GM18517 (cell line): ENCODE data around the gene PRX.
"Not testable (repeated sequence)": the region's sequence is repeated elsewhere in the genome, so short reads cannot be mapped to it uniquely, and the experiment has no call there.

Experiments used
- ATAC-seq: cut with Tn5 transposase; IDR thresholded peaks from one replicate; pipeline ENCODE4 v1.9.1; 2021; ENCODE audit warnings: mild to moderate bottlenecking, moderate library complexity; ENCODE audit not compliant: unreplicated experiment

PRX gene

DNA sequence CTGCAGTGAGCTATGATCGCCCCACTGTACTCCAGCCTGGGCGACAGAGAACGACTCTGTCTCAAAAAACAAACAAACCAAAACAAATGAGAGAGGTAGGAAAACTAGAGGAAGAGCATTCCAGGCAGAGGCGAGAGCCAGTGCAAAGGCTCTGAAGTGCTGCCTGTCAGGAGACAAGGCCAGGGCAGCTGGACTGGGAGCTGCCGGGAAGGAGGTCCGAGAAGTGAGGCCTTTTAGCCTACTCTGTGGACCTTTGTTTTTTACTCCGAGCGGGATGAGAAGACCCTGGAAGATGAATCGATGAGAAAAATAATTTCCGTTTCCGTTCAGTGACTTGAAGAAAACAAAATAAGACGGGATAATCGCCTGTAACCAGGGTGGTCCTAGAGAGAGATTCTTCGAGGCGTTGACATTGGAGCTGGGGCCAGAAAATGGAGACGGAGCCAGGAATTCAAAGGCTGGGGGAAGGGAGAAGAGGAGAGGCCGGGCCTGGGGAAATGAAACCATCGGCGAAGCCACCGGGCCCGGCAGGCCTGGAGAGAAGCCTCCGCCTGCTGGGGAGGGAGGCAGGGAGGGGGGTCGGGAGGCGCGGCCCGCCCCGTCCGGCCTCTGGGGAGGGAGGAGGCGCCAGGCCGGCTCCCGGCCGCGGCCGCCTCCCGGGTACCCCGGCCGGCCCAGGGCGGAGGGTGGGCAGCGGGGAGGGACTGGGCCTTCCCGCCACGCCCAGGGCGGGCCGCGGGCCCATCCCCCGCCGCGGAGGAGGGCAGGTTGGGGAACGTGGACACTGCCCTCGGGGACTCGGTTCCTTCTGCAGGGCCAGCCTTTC lies 20.4 kb upstream of the PRX start:
- ATAC-seq = no peak

DNA sequence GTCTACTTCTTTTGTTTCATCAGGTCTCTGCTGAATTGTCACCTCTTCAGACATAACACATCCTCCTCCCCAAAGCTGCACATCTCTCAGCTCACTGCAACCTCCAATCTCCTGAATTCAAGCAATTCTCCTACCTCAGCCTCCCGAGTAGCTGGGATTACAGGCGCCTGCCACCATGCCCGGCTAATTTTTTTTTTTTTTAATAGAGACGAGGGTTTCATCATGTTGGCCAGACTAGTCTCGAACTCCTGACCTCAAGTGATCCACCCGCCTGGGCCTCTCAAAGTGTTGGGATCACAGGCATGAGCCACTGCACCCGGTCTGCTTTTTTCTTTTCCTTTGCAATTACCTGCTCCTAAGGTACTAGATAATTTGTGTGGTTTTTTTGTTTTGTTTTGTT lies 19.6 kb upstream of the PRX start:
- ATAC-seq = not testable (repeated sequence)

DNA sequence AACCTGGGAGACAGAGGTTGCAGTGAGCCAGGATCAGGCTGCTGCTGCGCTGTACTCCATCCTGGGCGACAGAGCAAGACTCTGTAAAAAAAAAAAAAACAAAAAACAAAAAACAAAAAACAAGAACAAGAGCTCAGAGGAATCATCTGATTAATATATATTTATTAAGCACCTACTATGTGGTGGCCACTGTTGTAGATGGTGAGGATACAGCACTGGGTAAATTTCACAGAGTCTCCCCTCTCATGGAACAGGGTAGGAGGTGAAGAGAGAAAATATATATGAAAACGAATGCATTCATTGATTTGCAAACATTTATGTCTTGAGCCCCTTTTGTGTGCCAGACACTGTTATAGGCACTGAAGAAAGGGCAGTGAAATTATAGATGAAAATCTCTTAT lies 18.5 kb upstream of the PRX start:
- no peak for ATAC-seq

DNA sequence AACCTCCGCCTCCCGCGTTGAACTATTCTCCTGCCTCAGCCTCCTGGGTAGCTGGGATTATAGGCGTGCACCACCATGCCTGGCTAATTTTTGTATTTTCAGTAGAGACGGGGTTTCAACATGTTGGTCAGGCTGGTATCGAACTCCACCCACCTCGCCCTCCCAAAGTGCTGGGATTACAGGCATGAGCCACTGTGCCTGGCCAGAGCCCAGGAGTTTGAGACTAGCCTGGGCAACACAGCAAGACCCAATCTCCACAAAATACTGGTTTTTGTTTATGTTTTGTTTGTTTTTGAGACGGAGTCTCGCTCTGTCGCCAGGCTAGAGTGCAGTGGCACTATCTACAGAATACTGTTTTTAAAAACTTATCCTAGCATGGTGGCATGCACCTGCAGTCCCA lies 17.1 kb upstream of the PRX start:
- ATAC-seq = not testable (repeated sequence)

DNA sequence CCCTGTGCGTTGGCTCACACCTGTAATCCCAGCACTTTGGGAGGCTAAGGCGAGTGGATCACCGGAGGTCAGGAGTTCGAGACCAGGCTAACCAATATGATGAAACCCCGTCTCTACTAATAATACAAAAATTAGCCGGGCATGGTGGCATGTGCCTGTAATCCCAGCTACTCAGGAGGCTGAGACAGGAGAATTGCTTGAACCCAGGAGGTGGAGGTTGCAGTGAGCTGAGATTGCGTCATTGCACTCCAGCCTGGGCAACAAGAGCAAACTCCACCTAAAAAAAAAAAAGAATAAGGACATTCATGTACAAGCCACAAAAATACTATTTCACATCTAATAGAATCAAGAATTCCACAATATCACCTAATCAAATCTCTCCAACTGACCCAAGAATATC lies 15.0 kb upstream of the PRX start:
- not testable (repeated sequence) for ATAC-seq

DNA sequence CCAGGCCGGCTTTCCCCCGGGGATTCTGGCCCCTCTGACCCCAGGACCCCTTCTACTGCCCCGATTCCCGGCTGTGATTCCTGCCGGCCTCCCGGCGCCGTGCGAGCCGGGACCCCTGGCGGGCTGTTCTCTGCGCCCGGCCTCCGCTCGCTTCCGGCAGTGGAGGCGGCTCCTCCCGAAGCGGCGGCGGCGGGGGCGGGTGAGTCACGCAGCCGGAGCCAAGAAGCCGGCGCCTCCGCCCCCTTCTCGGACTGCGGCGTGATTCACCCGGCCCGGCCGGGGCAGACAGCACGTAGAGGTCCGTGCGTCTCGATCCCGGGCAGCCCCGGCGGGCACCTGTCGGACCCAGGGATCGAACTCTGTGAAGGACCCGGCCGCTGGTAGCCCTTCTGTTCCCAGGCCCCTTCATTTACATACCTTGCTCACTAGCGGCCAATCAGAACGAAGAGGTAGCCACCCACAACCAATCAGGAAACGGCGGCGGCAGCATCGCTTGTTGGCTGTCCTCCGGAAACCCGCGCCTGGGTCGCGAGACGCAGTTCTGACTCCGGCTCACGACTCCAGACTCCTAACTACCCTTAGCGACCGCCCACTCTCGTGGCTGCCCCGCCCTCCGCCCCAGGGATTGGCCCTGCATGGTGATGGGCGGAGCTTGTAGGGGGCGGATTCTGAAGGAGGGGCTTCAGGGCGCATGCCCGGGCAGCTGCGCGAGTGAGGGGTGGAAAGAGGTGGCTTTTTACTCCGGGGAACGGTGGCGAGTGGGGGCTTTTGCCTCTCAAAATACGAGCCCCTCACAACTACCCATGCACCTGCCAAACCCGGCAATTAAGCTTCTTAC lies 12.5 kb upstream of the PRX start, which contains the start of gene SERTAD1:
TSS of gene SERTAD1 (minus strand) at position 543 of the 838 bp plus-strand sequence. CDS start 2,446 bp downstream, outside the sequence.
- peak; percentile 77 for ATAC-seq

DNA sequence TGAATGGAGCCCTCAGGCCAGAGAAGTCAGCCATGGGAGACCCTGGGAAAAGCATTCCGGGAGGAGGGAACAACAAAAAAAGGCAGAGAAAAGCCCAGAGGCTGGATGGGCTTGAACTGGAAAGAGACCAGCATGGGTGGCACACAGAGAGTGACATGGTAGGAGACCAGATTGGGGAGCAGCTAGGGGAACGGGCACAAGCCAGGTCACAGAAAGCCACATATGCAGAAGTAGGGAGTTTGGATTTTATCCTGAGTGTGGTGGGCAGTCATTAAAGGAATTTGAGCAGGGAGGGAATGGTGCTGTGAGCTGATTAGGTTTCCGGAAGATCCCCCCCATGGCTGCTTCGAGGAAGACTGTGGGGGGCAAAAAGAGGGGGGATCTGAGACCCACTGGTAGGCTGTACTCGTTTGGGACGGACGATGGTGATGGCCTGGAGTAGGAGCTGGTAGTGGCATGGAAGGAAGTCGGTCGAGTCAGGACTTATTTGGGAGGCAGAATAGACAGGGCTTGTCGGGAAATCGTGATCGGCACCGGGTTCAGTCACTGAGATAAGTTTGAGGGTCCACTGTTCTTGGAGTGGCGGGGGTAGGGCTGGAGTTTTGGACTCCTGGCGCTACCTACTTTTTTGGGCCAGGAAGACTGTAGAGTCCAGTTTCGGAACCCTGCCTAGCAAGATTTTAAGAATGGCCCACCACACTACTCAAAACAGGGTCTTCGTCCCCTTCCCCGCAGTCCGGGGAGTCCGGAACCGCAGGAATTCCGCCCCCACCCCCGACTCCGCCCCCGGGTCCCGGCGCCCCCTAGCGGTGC lies 11.7 kb upstream of the PRX start:
- no peak for ATAC-seq

DNA sequence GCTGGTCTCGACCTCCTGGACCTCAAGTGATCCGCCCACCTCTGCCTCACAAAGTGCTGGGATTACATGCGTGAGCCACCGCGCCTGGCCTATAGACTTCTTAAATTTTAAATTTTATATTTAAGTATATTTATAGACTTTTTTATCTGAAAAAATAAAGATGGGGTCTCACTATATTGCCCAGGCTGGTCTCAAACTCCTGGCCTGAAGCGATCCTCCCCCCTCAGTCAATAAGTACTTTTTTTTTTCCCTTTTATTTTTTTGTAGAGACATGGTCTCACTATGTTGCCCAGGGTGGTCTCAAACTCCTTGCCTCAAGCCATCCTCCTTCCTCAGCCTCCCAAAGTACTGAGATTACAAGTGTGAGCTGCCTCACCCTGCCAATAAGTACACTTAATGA lies 10.8 kb upstream of the PRX start:
- ATAC-seq = no peak

DNA sequence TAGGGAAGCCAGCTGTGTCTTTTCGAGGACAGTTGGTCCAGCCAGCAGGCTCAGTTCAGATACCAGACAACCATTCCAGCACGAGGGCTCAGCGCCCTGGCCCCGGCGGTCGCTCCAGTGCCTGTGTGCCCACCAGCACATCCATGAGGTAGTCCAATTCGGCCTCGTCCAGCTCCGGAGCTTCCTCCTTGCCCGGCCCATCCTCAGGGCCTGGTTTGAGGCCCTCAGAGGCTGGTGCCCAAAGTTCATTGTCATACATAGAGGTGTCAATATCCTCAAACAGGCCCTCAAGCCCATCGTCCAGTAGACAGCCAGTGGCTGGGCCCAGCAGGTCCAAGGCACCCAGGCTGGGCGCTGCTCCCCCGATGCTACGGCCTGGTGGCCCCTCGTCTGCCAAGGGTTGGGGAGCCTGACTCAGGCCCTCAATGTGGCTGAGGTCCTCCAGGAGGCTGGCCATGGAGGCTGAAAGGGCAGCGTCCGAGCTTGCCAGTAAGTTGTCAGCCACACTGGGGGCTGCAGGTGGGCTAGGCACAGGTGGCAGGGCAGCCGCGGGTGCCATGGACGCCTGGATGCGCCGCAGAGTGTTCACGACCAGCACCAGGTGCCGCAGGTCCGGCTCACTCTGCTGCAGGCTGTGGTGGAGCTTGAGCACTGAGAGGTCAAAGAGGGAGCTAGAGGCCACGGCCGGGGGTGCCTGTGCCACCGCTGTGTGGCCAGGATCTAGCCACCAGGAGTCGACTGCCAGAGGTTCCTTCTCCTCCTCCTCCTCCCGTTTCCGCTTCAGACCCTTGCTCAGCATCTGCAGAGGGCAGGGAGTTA lies 9.8 kb upstream of the PRX start:
- ATAC-seq = no peak

DNA sequence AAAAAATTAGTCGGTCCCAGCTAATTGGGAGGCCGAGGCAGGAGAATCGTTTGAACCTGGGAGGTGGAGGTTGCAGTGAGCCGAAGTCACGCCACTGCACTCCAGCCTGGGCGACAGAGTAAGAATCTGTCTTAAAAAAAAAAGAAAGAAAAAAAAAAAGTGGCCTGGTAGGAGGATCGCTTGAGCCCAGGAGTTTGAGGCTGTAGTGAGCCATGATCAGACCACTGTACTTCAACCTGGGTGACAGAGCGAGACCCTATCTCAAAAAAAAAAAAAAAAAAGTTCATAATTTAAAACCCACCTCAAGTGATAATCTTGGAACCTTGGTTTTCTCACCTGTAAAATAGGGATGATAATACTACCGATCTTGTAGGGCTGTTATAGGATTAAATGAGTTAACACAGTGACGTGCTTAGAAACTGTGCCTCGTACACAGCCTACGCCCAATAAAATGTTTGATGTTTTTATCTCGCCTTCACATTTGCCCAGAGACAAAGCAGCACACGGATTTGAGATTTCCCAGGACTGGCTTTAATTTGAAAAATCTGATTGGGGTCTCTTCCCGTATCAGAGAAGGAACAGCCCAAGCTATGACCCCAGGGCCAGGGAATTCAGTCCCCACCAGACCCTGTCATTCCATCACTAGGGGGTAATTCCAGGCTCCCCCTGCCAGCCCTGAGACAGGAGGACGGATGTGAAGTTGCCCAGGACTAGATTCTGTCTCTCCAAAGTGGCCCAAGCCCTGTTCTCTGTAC lies 9.0 kb upstream of the PRX start:
- ATAC-seq = no peak

DNA sequence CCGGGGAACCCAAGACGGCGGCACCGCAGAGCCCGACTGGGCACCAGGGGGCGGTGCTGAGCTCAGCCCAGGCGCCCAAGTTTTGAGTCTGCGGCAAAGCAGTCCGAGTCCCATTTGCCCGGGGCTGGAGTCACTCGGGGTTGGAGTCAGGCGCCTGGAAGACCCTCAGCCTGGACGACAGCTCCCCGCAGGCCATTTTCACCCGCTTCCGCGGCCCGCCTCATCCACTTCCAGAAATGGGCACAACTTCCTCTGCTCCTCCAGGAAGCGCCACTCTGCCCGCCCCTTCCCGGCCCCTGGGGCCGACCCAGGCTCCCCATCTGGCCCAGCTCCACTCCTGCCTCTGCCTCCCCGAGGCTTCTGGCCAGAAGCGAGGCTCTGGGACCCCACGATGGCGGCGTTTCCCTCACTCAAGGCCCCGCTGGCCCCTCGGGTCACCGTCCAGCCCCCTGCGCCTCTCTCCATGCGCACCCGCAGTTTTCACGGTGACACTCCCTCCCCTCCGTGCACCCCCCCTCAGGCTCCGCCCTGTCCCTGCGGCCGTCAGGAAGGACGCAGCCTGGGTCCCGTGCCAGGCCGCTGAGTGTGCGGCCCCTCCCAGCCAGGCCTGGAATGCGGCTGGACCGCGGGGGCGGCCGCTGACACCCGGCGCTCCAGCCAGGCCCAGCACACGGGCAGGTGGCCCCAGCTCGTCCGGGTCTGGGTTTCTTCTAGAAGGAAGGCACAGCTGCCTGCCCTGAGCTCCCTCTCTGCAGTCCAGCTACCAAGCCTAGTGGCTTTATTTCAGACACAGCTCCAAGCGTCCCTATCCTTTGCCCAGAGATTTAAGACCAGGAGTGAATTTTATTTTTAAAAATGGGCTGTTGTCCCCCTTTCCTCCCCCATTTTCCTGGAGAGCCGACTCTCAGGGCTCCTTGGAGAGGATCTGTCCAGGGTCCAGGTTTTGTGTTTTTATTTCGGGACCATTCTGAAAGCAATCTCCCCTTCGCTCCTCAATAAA lies 7.9 kb upstream of the PRX start:
- ATAC-seq = no peak

DNA sequence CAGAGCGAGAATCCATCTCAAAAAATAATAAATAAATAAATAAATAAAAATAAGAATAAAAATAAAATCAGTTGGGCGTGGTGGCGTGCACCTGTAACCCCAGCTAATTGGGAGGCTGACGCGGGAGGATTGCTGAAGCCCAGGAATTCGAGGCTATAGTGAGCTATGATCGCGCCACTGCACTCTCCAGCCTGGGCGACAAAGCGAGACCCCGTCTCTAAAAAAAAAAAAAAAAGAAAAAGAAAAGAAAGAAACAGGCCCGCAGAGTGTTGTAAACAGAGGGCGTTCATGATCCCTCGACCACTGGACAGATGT lies 7.2 kb upstream of the PRX start:
- no peak for ATAC-seq

DNA sequence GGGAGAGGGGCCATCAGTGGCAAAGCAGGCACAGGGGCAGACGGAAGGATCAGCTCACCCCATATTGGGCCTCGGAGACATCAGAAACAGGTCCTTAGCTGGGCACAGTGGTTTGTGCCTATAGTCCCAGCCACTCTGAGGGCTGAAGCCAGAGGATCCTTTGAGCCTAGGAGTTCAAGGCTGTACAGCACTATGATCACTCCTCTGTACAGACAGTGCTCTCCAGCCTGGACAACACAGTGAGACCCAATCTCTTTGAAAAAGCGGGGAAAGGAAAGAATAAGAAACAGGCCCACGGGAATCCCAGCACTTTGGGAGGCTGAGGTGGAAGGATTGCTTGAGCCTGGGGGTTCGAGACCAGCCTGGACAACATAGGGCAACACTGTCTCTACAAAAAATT lies 6.6 kb upstream of the PRX start:
- no peak for ATAC-seq

DNA sequence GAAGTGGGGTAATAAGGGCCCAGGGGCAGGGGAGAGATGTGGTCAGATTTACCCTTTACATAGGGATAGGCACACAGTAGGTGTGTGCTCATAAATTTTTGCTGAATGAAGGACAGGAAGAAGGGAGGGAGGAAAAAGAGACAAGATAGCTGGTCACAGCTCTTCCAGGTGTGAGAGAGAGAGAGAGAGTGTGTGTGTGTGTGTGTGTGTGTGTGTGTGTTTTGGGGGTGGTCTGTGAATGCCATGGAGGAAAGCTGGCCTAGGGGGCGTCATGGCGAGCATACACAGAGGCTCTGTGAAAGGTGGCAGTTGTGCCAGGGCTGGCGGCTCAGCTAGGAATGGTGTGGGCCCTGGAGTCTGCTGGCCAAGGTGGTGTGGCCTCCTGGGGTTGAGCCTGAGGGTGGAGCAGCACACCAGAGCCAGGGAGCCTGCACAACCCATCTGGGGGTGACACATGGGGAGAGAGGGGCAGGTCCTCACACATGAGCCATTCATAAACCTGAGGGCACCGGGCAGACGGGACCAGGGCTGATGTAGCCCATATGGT lies 6.0 kb upstream of the PRX start:
- ATAC-seq = no peak

DNA sequence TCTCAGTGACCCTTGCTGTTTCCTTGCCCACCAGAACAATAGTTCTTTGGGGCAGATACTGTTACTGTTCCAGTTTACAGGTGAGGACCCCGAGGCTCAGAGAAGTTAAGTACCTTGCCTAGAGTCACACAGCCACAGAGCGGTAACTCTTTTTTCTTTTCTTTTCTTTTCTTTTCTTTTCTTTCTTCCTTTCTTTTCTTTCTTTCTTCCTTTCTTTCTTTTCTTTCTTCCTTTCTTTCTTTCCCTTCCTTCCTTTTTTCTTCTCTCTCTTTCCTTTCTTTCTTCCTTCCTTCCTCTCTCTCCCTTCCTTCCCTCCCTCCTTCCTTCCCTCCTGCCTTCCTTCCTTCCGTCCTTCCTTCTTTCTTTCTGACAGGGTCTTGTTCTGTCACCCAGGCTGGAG lies 4.9 kb upstream of the PRX start:
- ATAC-seq = no peak

DNA sequence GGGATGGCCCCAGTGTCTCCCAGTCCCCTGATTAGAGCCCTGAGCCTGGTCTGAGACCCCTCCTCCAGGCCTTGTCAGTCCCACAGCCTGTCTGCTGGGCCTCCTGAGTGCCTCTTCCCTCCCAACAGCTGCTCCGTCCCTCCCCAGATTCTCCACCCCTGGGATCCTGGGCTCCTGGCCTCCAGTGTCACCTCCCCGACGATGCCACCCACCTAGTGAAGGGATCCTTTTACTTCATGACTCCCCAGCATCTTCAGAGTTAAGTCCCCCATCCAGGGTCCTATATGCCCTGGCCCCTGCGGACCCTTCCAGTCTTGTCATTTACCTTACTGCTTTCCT lies 4.4 kb upstream of the PRX start:
- ATAC-seq = no peak

DNA sequence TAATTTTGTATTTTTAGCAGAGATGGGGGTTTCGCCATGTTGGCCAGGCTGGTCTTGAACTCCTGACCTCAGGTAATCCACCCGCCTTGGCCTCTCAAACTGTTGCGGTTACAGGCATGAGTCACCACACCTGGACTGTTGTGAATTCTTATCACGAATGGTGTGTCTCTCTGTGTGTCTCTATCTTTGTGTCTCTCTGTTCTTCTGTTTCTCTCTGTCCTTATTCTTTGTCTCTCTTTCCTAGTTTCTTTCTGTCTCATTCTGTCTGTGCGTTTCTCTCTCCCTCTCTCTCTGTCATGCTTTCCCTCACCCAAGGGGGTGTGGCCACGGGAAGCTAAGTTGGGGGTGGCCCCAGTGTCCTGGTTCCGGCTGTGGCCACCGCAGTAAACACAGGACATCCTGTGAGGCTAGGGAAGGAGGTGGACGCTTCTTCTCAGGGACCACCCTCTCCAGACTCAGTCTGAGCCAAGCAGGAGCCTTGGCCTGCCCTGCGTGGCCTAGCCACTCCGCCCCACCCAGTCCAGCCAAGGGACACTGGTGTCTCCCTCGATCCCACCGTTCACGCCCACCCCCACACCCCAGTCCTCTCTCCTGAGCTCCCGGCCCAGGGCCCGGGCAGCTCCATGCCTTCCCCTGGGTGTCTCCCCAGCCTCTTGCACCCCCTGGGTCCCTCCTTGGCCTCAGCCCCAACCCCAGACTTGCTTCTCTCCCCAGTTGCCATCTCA lies 3.9 kb upstream of the PRX start:
- ATAC-seq = no peak

DNA sequence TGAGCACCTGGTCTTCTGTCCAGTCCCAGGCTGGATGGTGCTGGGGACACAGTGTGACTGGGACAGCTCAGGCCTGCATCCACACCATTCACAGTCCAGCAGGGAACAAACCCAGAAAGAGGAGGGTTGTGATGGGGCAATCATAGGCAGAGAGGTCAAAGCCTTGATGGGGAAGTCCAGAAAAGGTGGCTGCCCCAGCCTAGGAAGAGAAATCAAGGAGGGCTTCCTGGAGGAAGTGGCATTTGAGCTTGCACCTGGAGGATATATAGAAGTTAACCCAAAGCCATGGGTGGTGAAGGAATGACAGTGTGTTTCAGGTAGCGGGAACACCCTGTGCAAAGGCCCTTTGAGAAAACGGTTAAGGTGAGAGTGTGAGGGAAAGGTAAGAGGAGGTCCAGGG lies 2.6 kb upstream of the PRX start:
- ATAC-seq = no peak
